ENCODE results near the gene IRAK2. TPM values are rescaled to one million over a fixed set of nuclear protein-coding genes. Genes with fewer than 3 reads are reported as not detected.

IRAK2 gene
- total RNA-seq, 1 donor from 2014 or later = 0.26 TPM

DNA sequence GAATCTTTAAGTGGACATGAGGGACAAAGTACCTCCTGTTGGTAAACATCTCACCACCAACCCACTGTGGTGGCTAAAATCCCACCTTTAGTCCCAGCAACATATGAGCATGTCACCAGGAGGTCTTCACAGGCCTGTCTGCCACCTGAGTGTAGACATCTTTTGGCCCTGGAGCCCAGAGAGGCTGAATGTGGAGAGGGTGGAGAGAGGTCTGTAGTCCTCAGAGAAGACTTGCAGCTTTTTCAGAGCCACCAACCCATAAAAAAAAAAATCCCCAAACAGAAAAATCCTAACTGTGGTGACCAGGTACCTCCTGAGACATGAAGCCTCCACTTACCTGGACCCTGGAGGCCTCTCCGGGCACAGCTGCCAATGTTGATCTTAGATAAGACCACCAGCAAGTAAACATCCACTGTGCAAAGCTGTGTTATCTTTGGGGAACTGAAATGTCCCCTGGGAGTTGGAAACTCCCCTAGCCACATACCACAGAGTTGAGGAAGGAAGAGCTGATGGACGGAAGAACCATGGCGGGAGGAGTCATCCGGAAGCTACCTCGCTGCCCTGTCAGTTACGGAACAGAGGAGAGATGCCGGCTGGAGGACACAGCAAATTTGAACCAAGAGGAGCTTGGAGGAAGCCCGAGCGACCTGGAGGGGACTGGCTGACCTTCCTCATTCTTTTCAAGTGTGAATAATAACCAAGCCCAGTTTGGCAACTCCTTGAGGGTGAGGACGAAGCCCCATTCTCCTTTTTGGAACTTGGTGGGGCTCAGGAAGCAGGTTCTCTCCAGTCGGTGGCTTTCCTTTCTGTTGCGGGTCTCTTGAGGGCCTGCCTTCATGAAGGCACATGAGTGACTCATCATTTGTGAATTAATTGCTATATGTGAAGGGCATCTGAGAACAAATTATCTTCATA is 128.0 kb downstream of the IRAK2 start, which contains the start of gene GHRL:
TSS of gene GHRL (minus strand) at position 443 of the 915 bp plus-strand sequence. CDS start 2,767 bp downstream, outside the sequence.
- no peaks in the 10 kb centered on the region for H3K9me3 Mint-ChIP-seq
- H3K27ac Mint-ChIP-seq = no peak within 1 kb of the TSS
- Histone ChIP-seq H3K4me1 (no peaks in the 10 kb centered on the region), H3K4me2 (no peak within 1 kb of the TSS), H3K9me3 (ENCODE audit: low read depth) (no peaks in the 10 kb centered on the region), H3K27ac (no peak within 1 kb of the TSS), H3K9ac (no peak within 1 kb of the TSS), H3K36me3 (no peaks in the 10 kb centered on the region), H3K79me2 (ENCODE audit: low read depth) (no peaks in the 10 kb centered on the region), H3F3A (ENCODE audit: low read depth) (no peaks in the 10 kb centered on the region), H3K27me3 (no peaks in the 10 kb centered on the region), H3K4me3 (no peak within 1 kb of the TSS), H2AFZ (replicated peaks) (no peak within 1 kb of the TSS), H4K20me1 (ENCODE audit: low read depth) (no peaks in the 10 kb centered on the region)
- no peak for DNase-seq (ENCODE audit: low spot score)
- H3K4me1 Mint-ChIP-seq = no peaks in the 10 kb centered on the region
- no peak for TF ChIP-seq EZH2phosphoT487 (IDR thresholded peaks at IDR 0.05)
- TF ChIP-seq EZH2 (IDR thresholded peaks at IDR 0.05) = no peak
- no peak for TF ChIP-seq CTCF (IDR thresholded peaks at IDR 0.05)
- no peaks in the 10 kb centered on the region for H3K27me3 Mint-ChIP-seq (ENCODE audit: insufficient read depth, low read depth)
- no peak within 1 kb of the TSS for H3K4me3 Mint-ChIP-seq
- peaks cover 13% of the 10 kb centered on the region for H3K36me3 Mint-ChIP-seq

Small RNA genes within 50 kb of the gene (small RNA-seq; reads per million reads assigned to genes)
- gene RF02126 = not detected

Other genes with a start within 250 kb of the IRAK2 start
- gene IL17RC, start 247.8 kb upstream of the IRAK2 start, total RNA-seq (ENCODE audit: low replicate concordance) = 3.1 and 6.5 TPM in 2 replicates
- gene CRELD1, start 231.1 kb upstream of the IRAK2 start, total RNA-seq (ENCODE audit: low replicate concordance) = 14.1 and 28.7 TPM in 2 replicates
- 2.6 and 11.6 TPM in 2 replicates for gene PRRT3, start 212.5 kb upstream of the IRAK2 start, total RNA-seq (ENCODE audit: low replicate concordance)
- 37.1 and 50.2 TPM in 2 replicates for gene EMC3, start 178.1 kb upstream of the IRAK2 start, total RNA-seq (ENCODE audit: low replicate concordance)
- 85.0 and 117 TPM in 2 replicates for gene FANCD2, start 138.5 kb upstream of the IRAK2 start, total RNA-seq (ENCODE audit: low replicate concordance)
- not detected in 2 replicates for gene FANCD2OS, start 56.7 kb upstream of the IRAK2 start, total RNA-seq (ENCODE audit: low replicate concordance)
- 123 and 133 TPM in 2 replicates for gene BRK1, start 49.2 kb upstream of the IRAK2 start, total RNA-seq (ENCODE audit: low replicate concordance)
- gene VHL, start 23.1 kb upstream of the IRAK2 start, total RNA-seq (ENCODE audit: low replicate concordance) = 86.0 and 86.3 TPM in 2 replicates
- 11.7 and 14.9 TPM in 2 replicates for gene TATDN2, start 83.5 kb downstream of the IRAK2 start, total RNA-seq (ENCODE audit: low replicate concordance)
- not detected in 2 replicates for gene GHRL, start 128.0 kb downstream of the IRAK2 start, total RNA-seq (ENCODE audit: low replicate concordance)
- 61.2 and 91.2 TPM in 2 replicates for gene SEC13, start 156.2 kb downstream of the IRAK2 start, total RNA-seq (ENCODE audit: low replicate concordance)